H1 (cell line): ENCODE data around the gene GNAQ. TPM values are rescaled to one million over a fixed set of nuclear protein-coding genes. Genes with fewer than 3 reads are reported as not detected.

Experiments
- CBX8 ChIP-seq: fragments of 300-800, 300-1000 bp; sonication (generic); IDR thresholded peaks from 2 replicates; pipeline ENCODE4 v1.7.1; 2016; ENCODE audit warnings: low read depth, low read length, borderline replicate concordance
- SP1 ChIP-seq: IDR thresholded peaks from 2 replicates; pipeline ENCODE4 v1.6.1; 2011; ENCODE audit warnings: low read depth, low read length
- polyA plus RNA-seq, 7 experiments: library from polyadenylated mRNA; depleted of rRNA in 3 of 7; stranded (reverse) in 5 of 7; unstranded in 2 of 7; fragments of >200 nt in 5 of 7; fragments of 200-250 nt in 2 of 7; gene quantifications; 1 replicate in 5 of 7; 2 replicates in 1 of 7; 4 replicates in 1 of 7; pipeline versions ENCODE4 v1.2.1 to v1.2.3, GENCODE V29; 2011 to 2013; ENCODE audit warnings: missing spikeins in 2 of 7, mixed read lengths in 2 of 7
- total RNA-seq: library from RNA; stranded (reverse); fragmentation: NEBNext Ultra II Directional; extraction: Animal tissue kit (Norgen Biotek cat#: 25700); gene quantifications from 2 replicates; pipeline ENCODE4 v1.2.1, GENCODE V29; 2021

GNAQ gene
- total and polyA plus RNA-seq, 2 of the 8 experiments (the other 6 are each of a cell fraction or from before 2014, with no cell fraction given) = 22.8 to 63.8 TPM

- TF ChIP-seq SP1 = no peak
- TF ChIP-seq CBX8 = no peak
- TF ChIP-seq, all 59 proteins: peak for 0
Observed at GRCh38 chr9:77871483-77871882, 160.1 kb downstream of the GNAQ start (continued).
